NK-92 (cell line): Measurements from ENCODE around the gene KRT9.
"Not testable (repeated sequence)": the region's sequence is repeated elsewhere in the genome, so short reads cannot be mapped to it uniquely, and the experiment has no call there.

Experiments used
- DNase-seq: peaks from one replicate; lab custom pipeline; 2025; ENCODE audit not compliant: unreplicated experiment; lab: John Stamatoyannopoulos, UW

KRT9 gene, protein sequence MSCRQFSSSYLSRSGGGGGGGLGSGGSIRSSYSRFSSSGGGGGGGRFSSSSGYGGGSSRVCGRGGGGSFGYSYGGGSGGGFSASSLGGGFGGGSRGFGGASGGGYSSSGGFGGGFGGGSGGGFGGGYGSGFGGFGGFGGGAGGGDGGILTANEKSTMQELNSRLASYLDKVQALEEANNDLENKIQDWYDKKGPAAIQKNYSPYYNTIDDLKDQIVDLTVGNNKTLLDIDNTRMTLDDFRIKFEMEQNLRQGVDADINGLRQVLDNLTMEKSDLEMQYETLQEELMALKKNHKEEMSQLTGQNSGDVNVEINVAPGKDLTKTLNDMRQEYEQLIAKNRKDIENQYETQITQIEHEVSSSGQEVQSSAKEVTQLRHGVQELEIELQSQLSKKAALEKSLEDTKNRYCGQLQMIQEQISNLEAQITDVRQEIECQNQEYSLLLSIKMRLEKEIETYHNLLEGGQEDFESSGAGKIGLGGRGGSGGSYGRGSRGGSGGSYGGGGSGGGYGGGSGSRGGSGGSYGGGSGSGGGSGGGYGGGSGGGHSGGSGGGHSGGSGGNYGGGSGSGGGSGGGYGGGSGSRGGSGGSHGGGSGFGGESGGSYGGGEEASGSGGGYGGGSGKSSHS

DNA sequence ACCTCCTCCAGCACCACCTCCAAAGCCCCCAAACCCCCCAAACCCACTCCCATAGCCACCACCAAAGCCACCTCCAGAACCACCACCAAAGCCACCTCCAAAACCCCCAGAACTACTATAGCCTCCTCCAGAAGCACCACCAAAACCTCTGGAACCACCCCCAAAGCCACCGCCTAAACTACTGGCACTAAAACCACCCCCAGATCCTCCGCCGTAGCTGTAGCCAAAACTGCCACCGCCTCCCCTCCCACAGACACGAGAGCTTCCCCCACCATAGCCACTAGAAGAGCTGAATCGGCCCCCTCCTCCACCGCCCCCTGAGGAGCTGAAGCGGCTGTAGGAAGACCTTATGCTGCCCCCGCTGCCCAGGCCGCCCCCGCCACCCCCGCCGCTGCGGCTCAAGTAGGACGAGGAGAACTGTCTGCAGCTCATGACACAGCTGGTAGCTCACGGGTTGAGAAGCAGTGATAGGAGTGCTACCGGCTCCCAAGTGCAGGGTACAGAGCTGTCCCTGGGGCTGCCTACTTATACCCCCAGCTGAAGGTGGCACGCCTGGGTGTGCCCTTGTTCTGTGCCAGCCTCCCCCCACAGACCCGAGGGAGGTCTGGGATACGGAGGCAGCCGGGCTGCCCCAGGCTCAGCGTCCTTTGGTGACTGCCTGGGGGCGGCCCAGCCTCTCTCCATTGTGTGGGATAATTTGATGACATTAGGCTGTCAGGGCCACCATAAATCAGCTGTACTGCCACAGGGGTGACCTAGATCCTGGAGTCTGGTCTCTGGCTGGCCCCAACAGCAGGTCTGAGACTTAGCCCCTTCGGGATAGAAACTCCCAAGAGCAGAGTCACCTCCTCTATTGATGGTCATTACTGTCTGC is at the start of gene KRT9:
TSS of gene KRT9 (minus strand) at position 499 of the 874 bp plus-strand sequence. CDS start at position 432, 67 bp downstream.
- DNase-seq: no peak

DNA sequence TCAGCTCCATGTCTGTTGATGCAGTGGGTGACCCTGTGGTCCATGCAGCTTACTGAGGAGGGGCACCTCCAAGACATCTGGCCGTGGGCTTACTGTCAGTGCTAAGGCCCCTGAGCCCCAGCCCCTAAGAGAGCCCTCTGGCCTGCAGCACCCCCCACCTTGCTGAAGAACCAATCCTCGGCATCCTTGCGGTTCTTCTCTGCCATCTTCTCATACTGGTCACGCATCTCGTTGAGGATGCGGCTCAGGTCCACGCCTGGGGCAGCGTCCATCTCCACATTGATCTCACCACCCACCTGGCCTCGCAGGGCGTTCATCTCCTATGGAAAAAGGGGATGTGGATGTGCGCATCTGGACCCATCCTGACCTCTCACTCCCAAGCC is 49.6 kb upstream of the KRT9 start:
- DNase-seq: not testable (repeated sequence)

DNA sequence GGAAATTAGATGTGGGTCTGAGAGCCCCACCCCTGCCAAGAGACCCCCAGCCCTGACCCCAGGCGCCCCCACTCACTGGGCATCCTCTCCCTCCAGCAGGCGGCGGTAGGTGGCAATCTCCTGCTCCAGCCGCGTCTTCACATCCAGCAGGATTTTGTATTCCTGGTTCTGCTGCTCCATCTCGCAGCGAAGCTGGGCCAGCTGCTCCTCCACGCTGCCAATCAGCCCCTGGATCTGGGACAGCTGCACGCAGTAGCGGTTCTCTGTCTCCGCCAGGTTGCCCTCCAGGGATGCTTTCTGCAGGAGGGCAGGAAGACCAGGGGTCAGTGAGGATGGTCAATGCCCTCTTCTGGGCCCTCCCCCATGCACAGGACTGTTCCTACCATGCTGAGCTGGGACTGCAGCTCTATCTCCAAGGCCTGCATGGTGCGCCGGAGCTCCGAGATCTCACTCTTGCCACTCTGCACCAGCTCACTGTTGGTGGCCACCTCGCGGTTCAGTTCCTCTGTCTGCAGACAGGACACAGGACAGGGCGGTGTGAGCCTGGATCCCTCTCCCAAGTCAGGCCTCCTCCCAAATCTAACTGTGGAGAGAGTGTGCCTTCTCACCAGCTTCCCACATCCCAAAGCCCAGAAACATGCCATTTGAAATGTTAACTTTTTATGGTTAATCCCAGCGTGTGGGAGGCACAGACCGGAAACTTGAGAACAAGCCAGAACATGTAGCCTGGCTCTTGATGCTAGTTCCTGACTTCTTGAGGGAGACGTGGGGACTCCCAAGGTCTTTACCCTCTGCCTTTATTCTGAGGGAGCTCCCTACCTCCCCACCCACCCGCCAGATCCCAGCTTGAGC is 49.0 kb upstream of the KRT9 start:
- DNase-seq: no peak

DNA sequence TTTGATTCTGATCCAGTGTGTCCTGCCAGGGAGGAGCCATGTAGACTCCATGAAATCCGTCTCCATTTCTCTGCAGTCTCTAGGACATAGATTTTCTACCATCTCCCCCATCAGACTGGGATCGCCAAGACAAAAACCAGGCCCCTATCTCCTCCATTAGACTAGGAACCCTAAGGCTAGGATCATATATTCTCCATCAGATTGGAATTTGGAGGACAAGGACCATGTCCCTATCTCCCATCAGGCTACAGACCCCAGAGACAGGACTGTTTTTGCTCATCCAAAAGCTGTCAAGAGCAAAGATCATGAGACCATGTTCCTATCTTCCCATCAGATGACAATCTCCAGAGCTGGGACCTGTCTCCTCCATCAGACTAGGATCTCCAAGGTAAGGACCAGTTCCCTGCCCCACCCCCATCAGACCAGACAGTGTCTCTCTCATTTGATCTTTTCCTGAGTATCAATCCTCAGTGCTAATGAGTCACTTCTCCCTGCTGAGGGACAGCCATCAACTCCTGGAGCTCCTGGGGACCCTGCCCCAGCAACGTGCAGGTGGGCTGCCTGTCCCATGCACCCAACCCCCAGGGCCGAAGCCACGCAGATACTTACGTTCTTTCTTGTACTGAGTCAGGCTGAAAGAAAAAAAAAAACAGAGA is 48.2 kb upstream of the KRT9 start:
- DNase-seq: not testable (repeated sequence)

DNA sequence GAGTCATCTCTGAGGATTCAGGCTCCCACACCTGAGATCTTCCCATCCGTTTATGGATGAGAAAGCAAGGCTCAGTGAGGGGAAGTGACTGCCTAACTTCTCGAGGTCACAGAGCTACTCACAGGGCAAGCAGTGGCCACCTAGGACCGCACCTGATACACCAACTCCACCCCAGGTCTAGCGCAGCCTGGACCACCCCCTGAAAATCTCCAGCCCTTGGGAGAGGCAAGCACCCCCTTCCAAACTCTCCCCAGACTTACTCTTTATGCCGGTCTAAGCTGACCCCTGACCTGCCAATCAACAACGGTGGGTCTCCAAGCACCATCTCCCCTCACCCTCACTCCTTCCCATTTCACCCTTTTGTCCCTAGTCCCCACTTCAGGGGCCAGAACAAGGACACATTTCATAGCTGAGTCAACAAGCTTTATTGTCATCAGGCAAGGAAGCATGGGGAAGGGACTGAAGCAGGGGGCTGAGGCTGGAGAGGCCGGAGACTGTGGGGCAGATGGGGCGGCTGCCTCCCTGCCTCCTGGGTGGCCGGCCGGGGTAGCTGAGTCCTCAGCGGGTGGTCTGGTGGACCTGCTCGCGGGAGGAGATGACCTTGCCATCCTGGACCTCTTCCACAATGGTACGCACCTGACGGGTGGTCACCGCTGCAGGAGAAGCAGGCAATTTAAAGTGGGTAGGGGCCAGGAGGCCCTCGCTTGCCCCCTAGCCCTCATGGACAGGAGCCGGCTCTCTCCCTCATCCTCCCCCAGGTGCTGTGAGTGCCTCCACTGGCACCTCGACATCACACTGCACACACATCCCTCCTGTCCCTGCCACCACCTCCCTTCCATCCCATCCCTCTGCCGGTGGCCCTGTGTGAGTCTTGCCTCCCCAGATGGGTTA is 47.4 kb upstream of the KRT9 start:
- no peak for DNase-seq

DNA sequence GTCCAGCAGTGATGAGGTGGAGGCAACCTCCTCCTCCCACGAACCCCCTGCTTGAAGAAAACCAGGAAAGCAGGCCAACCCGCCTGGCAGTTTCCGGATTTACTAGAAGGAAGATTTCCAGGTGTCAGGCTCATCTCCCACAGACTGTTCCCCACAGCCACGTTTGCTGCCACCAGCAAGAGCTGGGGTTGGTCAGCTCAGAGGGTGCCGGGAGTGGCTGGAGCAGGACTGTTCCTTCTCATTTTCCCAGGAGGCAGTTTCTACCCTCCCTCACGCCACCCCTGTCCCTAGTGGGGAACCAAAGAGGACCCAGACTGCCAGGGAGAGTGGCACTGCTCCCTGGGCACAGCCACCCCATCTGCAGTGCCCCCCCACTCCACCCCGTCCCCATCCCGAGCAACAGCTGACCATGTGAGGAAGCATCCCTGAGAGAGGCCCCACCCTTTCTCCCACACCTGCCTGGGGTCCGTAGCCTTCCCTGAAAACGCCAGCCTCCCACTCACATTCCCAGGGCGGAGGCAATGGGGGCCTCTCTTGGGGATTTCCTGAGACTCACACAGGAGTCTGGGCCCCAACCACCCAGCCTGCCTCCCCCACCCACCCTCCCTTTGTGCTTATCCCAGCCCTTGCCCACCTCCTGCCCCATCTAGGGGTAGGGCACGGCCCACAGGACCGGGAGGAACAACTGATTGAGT is 46.6 kb upstream of the KRT9 start:
- no peak for DNase-seq

DNA sequence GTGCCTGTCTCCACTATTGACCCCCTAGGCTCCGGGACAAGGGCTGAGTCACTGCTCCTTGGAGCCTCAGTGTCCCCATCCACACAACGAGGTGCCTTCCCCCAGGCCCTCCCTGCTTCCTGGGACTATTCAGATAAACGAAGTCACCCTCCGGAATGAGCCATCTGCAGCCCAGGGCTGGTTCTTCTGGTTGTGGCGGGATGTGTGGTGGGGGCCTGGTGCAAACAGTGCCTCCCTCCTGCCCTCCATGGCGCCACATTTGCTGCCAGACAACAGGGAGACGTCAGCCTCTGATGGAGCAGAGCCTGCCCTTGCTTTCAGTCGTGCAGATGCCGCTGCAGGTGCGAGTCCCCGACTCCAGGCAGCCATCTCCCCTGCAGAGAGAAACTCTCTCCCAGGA is 45.8 kb upstream of the KRT9 start:
- no peak for DNase-seq

DNA sequence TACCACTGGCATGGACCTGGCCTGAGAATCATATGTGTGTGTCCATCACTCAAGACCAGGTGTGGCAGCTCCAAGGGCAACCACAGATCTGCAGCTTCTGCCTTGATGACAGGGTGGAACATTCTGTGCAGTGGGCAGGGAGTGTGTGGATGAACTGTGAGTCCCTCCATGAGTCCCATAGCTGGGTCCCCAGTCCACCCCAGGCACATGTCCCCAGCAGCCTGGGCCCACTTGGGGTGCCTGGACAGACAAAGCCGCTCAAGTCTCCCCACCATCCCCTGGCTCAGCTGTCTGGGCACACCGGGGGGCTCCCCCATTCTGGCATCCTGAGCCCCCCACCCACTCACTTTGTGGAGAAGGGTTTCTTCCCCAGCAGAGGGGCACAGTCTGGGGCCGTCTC is 45.3 kb upstream of the KRT9 start:
- DNase-seq: no peak

DNA sequence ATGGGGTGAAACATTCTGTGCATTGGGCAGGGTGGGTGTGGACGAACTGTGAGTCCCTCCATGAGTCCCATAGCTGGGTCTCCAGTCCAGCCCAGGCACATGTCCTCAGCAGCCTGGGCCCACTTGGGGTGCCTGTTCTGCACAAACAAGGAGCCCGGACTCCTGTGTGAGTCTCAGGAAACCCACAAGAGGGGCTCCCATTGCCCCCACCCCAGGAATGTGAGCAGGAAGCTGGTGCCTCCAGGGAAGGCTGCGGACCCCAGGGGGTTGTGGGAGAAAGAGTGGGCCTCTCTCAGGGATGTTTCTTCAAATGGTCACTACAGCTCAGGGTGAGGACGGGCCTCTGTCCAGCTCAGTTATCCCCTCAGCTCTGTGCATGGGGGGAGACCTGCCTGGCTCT is 44.6 kb upstream of the KRT9 start:
- DNase-seq: not testable (repeated sequence)

DNA sequence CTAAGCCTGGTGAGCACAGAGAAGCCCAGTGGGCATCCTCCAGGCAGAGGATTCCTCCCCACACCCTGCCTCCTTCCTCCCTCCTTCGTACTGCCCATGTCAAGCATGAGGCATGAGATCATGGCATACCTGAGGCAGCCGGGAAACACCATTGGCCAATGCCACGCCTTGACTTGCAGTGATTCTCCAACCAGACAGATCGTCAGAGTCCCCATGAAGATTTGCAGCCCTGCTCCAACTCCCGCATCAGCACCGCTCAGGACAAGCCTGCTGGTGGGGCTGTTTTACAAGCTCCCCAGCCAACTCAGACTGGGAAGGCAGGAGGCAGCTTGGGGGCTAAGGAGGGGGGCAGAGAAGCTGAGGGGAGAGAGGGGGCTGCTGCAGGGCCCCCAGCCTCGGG is 43.6 kb upstream of the KRT9 start:
- no peak for DNase-seq

DNA sequence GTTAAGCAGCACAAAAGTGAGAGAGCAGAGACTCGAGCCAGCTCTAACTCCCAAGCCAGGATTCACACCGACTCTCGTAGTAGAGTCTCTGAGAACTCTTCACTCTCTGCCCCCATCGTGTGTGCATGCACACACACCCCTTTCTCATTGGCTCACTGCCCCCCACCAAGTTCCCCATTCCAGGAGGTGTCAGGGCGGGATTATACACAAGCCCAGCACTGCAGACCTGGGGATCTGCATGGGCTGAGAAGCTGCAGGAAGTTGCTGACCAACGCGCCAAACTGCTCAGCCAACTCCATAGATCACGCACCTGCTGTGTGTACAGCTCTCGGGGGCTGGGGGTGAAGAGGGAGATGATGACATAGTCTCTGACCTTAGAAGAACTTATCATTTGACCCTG is 42.9 kb upstream of the KRT9 start:
- not testable (repeated sequence) for DNase-seq

DNA sequence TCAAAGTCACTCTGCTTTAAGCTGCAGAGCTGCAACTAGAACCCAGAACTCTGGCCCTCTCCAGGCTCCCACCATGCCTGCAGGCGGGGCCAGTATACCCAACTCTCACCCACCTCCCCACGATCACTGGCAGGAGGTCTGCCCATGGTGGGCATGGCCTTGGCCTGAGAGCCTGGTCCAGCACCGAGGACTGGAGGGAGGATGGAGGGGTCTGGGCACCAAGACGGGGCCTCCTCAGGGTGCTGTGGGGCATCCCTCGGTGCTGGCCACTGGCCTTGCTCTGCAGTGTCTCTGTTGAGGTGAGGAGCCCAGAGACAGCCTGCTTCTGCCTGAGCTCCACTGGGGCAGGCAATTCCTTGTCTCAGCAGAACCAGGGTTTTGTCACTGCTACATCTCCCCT is 42.2 kb upstream of the KRT9 start:
- no peak for DNase-seq

DNA sequence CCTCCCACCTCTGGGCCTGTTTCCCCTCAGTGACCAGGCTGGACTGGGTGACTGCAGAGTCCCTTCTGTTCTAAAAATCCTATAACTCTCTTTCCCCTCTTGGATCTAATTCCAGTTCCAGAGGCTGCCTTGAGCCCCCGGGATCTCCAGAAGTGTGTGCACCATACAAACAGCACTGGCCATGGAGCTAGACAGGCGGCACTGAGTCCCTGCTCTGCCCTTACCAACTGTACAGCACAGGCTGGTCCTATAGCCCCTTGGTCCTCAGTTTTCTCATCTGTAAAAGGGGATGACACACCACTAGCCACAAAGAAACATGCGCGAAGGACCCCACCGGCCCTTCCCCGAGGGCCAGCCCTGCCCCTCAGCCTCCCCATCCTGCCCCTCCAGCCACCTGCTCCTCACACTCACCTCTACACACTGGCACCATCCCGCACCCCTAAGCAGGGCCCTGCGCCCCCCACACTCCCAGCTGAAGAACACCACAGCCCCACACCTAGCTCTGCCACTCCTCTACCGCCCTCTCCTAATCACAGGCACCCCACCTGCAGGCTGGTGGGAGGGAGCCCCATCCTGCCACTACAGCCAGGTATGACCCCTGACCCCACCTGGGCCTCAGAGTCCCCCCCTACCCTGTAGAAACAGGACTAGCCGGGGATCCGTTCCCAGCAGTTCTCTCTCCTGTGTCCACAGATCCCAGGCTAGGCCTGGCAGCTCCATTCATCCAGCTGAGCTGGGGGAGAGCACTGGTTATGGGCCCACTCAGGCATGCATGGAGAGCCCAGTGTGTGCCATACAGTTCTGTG is 41.6 kb upstream of the KRT9 start:
- no peak for DNase-seq

DNA sequence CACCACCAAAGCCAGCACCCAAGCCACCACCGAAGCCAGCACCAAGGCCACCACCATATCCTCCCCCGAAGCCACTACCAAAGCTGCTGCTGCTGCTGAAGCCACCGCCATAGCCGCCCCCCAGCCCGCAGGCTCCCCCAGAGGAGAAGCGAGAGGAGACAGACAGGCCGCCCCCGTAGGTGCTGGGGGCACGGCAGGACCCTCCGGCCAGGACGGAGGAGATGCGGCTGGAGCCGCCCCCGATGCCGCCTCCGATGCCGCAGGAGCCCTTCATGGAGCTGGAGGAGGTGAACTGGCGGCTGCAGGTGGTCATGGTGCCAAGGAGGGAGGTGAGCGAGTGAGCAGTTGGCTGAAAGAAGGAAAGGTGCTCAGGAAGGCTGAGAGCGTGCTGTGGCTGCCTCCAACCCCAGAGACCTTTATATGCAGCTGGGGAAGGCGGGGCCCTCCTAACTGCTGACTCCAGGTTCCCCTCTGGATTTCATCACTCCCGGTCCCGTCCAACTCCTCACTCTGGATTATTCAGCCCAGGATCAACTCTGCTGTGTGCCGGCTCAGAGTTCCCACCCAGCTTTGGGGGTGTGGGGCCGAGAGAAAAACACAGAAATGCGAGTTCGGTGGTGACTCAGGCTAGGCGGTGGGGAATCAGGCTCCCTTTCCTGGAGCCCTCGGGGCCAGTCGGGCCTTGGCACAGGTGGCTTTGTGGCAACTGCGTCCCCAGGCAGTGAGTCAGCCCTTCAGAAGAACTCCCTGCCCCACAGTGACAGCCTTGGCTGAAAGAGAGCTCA is 40.7 kb upstream of the KRT9 start, which contains the start of gene KRT16:
TSS of gene KRT16 (minus strand) at position 392 of the 785 bp plus-strand sequence. CDS start at position 313, 79 bp downstream.
- DNase-seq: not testable (repeated sequence)

DNA sequence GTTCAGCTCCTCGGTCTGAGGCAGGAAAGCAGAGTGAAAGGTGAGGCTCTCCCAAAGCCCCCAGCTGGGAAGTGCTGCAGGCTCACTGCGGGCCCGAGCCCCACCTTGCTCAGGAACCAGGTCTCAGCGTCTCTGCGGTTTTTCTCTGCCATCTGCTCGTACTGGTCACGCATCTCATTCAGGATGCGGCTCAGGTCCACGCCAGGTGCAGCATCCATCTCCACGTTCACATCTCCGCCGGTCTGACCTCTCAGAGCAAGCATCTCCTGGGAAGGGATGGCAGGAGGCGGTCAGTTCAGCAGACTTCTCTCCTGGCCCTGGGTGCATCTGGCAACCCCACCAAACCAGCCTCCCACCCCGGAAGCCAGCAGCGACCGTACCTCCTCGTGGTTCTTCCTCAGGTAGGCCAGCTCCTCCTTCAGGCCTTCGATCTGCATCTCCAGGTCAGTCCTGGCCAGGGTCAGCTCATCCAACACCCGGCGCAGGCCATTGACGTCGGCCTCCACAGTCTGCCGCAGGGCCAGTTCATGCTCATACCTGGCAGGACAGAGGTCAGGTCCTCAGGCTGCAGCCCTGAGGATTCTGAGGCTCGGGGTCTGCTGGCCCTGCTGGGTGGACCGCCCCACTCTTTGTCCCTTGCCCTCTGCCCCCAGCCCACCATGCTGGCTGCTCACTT is 39.2 kb upstream of the KRT9 start:
- no peak for DNase-seq

DNA sequence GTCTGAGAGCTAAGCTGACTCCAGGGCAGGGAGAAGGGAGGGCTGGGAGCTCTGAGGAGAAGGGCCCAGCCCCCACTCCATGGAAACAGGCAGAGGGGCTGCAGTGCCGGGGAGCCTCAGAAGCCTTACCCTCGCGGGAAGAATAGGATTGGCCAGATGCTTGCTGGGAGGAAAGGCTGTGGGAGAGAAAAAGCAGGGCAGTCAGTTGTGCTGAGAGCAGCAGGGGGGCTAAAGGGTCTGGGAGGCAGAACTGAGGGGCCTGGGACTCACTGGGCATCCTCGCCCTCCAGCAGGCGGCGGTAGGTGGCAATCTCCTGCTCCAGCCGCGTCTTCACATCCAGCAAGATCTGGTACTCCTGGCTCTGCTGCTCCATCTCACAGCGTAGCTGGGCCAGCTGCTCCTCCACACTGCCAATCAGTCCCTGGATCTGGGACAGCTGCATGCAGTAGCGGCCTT is 38.2 kb upstream of the KRT9 start:
- DNase-seq: not testable (repeated sequence)
